SK-N-SH (cell line): ENCODE results near the gene PRKCQ.

Experiments
- CHD2 ChIP-seq: fragments of 150-350 bp; IDR thresholded peaks from 2 replicates; pipeline ENCODE4 v1.6.1; 2018; ENCODE audit warnings: low read length; ENCODE audit not compliant: partially characterized antibody
- EP300 ChIP-seq, 2 experiments: IDR thresholded peaks; 2 replicates each; pipeline versions ENCODE4 v1.4.0 to v1.6.1; 2012; ENCODE audit warnings: borderline replicate concordance in 1 of 2, low read depth in 1 of 2, low read length in 1 of 2
- FOXJ3 ChIP-seq: sonication (generic); formaldehyde crosslinking; IDR thresholded peaks from 2 replicates; pipeline ENCODE4 v1.5.1; 2020; ENCODE audit warnings: mild to moderate bottlenecking, missing genetic modification reagents
- GATA2 ChIP-seq: sonication (generic); formaldehyde crosslinking; IDR thresholded peaks from 2 replicates; pipeline ENCODE4 v1.5.0; 2020; ENCODE audit warnings: mild to moderate bottlenecking, missing genetic modification reagents
- POLR2AphosphoS5 ChIP-seq: IDR thresholded peaks from 2 replicates; pipeline ENCODE4 v1.6.1; 2012; ENCODE audit warnings: low read depth, low read length
- RAD21 ChIP-seq: IDR thresholded peaks from 2 replicates; pipeline ENCODE4 v1.6.1; 2012; ENCODE audit warnings: mild to moderate bottlenecking, low read length
- RXRA ChIP-seq: IDR thresholded peaks from 2 replicates; pipeline ENCODE4 v1.4.0; 2012; ENCODE audit warnings: low read depth, mild to moderate bottlenecking, borderline replicate concordance
- SIN3A ChIP-seq: IDR thresholded peaks from 2 replicates; pipeline ENCODE4 v1.6.1; 2012; ENCODE audit warnings: low read depth, mild to moderate bottlenecking, low read length, moderate library complexity, borderline replicate concordance
- SMC3 ChIP-seq: IDR thresholded peaks from 2 replicates; pipeline ENCODE4 v1.6.1; 2012; ENCODE audit warnings: low read depth, low read length, improper control_type of control experiment
- TAF1 ChIP-seq: IDR thresholded peaks from 2 replicates; pipeline ENCODE4 v1.6.1; 2012; ENCODE audit warnings: low read depth, mild to moderate bottlenecking, low read length, moderate library complexity, borderline replicate concordance
- YY1 ChIP-seq: IDR thresholded peaks from 2 replicates; pipeline ENCODE4 v1.4.0; 2012; ENCODE audit warnings: low read depth, mild to moderate bottlenecking
- TF ChIP-seq, protein P1 (sequence below): fragments of 200-600 bp; sonication (generic); IDR thresholded peaks from 2 replicates; pipeline ENCODE4 v1.6.1; 2017; ENCODE audit warnings: antibody characterized with exemption, mild to moderate bottlenecking, moderate library complexity
- TF ChIP-seq, protein P2 (sequence below): IDR thresholded peaks from 2 replicates; pipeline ENCODE4 v1.4.0; 2012; ENCODE audit warnings: low read depth, borderline replicate concordance
- TF ChIP-seq, protein P3 (sequence below): IDR thresholded peaks from 2 replicates; pipeline ENCODE4 v1.4.0; 2012; ENCODE audit warnings: low read depth

DNA sequence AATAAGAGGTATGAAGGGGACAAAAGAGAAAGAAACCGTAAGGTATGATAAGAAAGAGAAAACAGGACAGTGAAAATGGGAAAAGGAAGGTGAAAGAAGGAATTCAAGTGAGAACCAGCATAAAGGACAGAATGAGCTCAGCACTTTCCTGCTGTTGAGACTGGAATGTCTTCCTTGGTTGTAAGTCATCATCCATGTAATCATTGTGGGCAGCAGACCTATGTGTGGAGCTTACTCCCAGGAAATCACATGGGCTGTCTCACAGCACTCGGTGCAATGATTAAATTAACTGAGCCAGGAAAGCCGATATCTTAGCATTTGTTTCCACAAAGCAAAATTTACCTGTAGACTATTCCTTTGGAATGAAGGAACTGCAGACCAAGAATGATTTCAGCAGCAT, 118.1 kb downstream of the PRKCQ start:
- no peak for TF ChIP-seq POLR2AphosphoS5
- TF ChIP-seq, protein P1, sequence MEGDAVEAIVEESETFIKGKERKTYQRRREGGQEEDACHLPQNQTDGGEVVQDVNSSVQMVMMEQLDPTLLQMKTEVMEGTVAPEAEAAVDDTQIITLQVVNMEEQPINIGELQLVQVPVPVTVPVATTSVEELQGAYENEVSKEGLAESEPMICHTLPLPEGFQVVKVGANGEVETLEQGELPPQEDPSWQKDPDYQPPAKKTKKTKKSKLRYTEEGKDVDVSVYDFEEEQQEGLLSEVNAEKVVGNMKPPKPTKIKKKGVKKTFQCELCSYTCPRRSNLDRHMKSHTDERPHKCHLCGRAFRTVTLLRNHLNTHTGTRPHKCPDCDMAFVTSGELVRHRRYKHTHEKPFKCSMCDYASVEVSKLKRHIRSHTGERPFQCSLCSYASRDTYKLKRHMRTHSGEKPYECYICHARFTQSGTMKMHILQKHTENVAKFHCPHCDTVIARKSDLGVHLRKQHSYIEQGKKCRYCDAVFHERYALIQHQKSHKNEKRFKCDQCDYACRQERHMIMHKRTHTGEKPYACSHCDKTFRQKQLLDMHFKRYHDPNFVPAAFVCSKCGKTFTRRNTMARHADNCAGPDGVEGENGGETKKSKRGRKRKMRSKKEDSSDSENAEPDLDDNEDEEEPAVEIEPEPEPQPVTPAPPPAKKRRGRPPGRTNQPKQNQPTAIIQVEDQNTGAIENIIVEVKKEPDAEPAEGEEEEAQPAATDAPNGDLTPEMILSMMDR, result no peak
- TF ChIP-seq RAD21, result no peak
- TF ChIP-seq RXRA, result no peak
- TF ChIP-seq, protein P2, sequence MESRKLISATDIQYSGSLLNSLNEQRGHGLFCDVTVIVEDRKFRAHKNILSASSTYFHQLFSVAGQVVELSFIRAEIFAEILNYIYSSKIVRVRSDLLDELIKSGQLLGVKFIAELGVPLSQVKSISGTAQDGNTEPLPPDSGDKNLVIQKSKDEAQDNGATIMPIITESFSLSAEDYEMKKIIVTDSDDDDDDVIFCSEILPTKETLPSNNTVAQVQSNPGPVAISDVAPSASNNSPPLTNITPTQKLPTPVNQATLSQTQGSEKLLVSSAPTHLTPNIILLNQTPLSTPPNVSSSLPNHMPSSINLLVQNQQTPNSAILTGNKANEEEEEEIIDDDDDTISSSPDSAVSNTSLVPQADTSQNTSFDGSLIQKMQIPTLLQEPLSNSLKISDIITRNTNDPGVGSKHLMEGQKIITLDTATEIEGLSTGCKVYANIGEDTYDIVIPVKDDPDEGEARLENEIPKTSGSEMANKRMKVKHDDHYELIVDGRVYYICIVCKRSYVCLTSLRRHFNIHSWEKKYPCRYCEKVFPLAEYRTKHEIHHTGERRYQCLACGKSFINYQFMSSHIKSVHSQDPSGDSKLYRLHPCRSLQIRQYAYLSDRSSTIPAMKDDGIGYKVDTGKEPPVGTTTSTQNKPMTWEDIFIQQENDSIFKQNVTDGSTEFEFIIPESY, result no peak
- no peak for TF ChIP-seq TAF1
- TF ChIP-seq, protein P3, sequence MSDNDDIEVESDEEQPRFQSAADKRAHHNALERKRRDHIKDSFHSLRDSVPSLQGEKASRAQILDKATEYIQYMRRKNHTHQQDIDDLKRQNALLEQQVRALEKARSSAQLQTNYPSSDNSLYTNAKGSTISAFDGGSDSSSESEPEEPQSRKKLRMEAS, result no peak
- no peak for TF ChIP-seq SIN3A
- TF ChIP-seq FOXJ3 (CRISPR knock-in tag), result no peak
- no peak for TF ChIP-seq EP300 (IDR thresholded peaks at IDR 0.05; ENCODE audit: borderline replicate concordance in 1 of 2, low read depth in 1 of 2, low read length in 1 of 2)
- no peak for TF ChIP-seq CHD2
- no peak for TF ChIP-seq SMC3
- no peak for TF ChIP-seq YY1
- TF ChIP-seq GATA2 (CRISPR knock-in tag), result no peak
